Measurements from ENCODE around the gene DCAF6.

DNA sequence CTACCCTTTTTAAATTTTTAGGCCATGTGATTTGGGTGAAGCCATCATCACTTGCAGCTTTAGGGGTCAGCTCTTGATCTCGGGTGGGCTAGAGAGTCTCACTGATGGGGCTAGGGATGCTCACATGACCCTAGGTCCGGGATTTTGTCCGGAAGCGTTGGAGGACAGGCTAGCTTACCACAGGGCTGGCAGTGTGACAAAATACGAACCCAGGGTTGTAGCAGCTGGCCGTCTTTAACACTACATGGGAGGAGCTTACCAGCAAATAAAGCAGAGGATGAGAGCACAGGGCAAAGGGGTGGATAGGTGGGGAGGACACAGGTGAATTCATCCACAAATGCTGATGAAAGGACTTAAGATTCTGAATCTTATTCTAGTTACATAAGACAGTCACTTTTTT lies 178.4 kb downstream of the DCAF6 start:
- no peak for TF ChIP-seq YY1 (IDR thresholded peaks at IDR 0.05; ENCODE audit: insufficient read depth, insufficient read length)
- no peak for TF ChIP-seq ZNF274 (IDR thresholded peaks at IDR 0.05; ENCODE audit: low read depth, low read length)
- no peak for TF ChIP-seq SUZ12 (IDR thresholded peaks at IDR 0.05; ENCODE audit: extremely low read depth, insufficient read depth, insufficient read length)
